ENCODE data around the gene NEUROG1.
"Not testable (repeated sequence)": the region's sequence is repeated elsewhere in the genome, so short reads cannot be mapped to it uniquely, and the experiment has no call there.

Gene NEUROG1

DNA sequence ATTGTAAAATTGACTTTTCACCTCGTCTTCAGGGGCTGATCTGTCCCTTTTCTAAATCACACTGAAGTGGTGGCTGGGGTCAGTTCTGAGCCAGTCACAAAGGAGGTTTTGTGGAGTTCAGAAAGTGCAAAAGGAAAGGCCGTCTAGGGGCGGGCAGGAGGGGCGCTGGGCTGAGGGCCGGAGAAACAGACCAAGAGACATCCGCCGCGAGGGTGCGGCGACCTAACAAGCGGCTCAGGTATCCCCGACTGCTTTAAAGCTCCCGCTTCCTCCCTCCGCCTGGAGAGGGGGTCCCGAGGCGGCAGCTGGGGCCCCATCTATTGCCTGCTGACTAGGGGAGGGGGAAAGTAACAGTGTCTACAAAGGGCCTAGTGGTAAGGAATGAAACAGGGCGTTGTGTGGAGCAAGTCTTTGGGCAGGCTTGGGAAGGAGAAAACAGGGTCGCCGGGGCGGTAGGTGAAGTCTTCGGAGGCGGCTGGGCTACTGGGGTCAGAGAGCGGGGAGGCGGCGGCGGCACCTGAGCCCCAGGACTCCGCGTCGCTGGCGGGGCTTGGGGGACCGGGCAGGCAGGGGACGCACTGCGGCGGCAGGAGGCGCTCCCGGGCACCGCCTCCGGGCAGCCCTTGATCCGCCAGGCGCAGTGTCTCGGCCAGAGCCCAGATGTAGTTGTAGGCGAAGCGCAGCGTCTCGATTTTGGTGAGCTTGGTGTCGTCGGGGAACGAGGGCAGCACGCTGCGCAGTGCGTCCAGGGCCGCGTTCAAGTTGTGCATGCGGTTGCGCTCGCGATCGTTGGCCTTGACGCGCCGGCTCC is 950 bp downstream of the NEUROG1 start:
- DNase-seq: no peak

GRCh38 chr5:135533794-135534193 is 2.0 kb downstream of the NEUROG1 start:
- no peak for DNase-seq

DNA sequence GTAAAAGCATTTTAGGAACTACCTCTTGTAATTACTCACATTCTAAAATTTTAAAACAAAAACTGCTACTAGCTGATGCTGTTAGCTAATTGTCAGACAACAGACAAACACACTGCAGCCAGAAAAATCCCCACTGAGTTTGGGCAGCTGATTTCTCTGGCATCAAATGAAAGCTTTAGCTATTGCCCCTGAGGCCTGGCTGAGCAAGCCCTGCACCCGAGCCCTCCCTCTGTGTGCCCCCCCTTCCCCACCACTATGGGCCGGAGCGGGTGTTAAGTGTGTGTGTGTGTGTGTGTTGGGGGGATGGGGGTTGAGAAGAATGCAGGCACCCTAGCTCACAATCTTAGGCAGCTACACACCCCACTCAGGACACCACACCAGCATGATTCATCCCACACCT is 2.4 kb downstream of the NEUROG1 start:
- DNase-seq: no peak

GRCh38 chr5:135529576-135529975 is 6.2 kb downstream of the NEUROG1 start:
- not testable (repeated sequence) for DNase-seq

- DNase-seq: no peak
Measured at GRCh38 chr5:135526924-135527323, 8.8 kb downstream of the NEUROG1 start.

DNA sequence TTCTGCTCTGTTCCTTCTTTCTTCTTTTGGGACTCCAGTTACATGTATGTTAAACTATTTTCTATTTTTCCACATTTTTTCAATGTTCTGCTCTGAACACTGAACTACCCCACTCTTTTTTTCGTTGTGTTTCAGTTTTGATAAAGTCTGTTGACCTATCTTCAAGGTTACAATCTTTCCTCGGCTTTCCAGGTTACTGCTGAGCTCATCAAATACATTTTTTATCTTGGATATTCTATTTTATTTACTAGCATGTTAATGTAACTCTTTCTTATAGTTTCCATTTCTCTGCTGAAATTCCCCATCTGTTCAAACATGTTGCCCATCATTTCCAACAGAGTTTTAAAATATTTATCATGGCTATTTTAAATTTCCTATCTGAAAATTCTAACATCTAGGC is 13.8 kb downstream of the NEUROG1 start:
- no peak for DNase-seq

GRCh38 chr5:135517631-135518030 is 18.1 kb downstream of the NEUROG1 start:
- DNase-seq: no peak

- no peak for DNase-seq
Measured at GRCh38 chr5:135514116-135514515, 21.6 kb downstream of the NEUROG1 start.

- peak; percentile 71 for DNase-seq
Measured at GRCh38 chr5:135511761-135512575, 23.8 kb downstream of the NEUROG1 start.

DNA sequence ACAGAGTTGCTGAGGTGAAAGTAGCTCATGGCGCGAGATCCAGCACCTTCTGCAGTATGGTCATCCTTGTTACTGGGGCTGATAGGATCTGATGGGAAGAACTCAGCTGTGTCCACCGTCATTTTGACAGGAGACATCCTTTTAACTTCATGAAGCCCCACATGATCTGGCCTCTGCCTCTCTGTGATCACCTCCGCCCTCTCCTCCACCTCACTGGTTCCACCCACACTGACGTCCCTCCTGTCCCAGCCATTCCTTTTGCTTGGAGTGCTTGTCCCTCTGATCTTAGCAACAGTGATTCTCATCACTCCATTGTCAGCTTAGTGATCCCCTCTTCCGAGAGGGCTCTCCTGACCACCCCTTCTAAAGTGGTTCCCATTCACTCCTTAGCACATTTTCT is 25.8 kb downstream of the NEUROG1 start:
- DNase-seq: no peak

GRCh38 chr5:135508496-135509005 is 27.2 kb downstream of the NEUROG1 start:
- no peak for DNase-seq

- DNase-seq: no peak
Measured at GRCh38 chr5:135505973-135506372, 29.8 kb downstream of the NEUROG1 start.

DNA sequence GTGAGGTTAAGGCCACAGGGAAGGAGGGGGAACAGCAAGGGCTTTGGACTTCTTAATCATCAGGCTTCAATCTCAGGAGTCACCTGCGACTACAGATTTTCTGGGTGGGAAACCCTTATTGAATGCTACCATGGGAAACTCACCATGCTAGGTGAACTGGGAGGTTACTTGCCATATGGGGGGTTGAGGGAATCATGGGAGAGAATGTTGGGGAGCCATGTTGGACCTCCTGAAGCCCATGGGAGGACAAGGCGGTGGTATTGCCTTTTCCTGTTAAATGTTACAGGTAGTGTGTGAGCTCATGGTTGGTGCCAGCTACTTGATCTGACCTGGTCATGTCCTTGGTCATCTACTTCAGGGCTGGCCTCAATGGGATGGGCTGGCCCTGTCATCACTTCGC is 31.4 kb downstream of the NEUROG1 start:
- no peak for DNase-seq

- no peak for DNase-seq
Measured at GRCh38 chr5:135503871-135504270, 31.9 kb downstream of the NEUROG1 start.

- no peak for DNase-seq
Measured at GRCh38 chr5:135502836-135503520, 32.8 kb downstream of the NEUROG1 start.

DNA sequence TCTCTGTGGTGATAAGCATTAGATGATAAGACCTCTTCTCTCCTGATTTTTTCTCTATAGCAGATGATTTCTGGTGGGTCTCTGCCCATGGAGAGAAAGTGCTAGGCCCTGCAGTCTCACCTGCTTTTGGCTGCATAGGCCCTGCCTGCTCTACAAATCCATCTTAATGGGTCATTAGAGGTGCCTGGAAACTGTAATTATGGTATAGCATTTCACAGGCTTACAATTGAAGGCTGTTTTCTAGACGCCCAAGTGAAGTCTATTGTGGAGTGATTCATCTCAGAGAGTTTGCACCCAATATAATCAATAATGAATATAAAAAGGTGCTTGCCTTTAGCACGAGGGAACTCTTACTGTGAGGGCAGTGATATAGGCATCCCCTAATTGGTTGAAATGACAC is 33.8 kb downstream of the NEUROG1 start:
- DNase-seq: peak; percentile 31

DNA sequence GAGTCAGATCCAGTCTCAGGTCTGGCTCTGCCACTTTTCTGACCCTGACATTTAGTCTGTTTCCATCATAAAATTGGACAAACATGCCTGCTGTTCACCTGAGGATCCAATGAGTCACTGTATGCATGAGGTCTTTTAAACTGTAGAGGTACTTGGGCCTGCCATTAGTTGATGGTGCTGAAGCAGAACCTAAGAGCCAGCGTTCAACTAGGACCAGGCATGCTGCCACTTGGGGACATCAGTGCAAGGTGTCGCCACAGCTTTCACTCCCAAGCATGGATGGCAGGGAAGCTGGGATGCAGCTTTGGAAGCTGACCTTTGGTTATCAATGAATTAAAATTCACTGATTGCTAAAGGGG is 37.1 kb downstream of the NEUROG1 start:
- DNase-seq: no peak

GRCh38 chr5:135497971-135498636 is 37.7 kb downstream of the NEUROG1 start:
- DNase-seq: no peak

DNA sequence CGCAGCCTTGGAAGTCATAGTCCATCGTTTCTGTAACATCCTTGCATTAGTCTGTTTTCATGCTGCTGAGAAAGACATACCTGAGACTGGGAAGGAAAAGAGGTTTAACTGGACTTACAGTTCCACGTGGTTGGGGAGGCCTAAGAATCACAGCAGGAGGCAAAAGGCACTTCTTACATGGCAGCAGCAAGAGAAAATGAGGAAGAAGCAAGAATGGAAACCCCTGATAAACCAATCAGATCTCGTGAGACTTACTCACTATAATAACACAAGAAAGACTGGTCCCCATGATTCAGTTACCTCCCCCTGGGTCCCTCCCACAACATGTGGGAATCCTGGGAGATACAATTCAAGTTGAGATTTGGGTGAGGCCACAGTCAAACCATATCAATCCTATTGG is 40.2 kb downstream of the NEUROG1 start:
- DNase-seq: not testable (repeated sequence)

DNA sequence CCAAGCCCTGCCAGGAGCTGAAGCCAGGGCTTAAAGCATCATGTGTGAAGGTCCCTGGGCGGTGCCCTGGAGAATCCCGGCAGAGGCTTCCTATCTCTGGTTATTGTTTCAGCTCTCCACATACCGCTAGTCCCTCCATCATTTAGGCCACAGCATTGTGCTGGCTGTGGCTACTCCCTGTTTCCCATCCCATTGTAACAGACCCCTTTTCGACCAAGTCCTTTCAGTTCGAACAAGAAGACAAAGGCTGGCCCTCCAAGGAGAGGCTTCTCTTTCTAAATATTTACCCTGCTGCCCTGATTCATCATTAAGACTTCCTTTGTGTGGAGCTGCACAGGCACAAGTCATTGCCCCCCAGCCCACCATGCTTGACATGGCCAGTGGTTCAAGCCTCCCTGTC is 41.6 kb downstream of the NEUROG1 start:
- no peak for DNase-seq

DNA sequence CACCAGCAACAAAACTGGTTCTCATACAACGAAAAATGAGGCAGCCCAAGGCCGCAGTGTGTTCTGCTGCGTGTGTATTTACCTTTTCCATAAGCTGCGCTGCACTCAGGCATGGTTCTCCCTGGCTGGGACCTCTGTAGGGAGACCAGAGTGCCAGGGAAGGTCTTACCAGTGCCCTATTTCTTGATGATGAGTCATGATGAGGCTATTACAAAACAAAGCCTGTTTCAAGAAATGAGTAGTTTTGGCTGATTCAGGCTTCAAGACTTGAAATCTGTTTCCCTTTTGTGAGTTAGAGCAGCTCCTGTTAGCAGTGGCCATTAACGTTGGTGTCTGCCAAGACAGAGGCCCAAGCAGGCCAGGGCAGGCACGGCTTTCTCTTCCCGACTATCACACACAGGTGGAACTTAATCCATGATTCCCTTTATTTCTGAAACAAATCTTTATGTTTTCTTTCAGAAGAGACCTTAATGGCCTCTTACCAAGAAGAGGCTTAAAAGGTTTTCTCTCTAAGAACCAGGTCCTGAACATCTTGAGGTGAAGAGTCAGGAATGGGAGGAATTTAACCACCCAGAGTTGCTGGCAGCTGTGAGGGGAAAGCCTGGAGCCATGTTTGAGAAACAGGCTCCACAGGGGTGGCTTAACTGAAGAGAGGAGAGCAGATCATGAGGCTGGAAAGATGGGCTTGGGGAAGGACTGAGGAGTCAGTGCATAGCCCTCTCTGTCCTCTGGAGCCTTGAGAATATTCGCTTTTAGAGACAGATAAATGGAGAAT is 42.2 kb downstream of the NEUROG1 start:
- DNase-seq: no peak

DNA sequence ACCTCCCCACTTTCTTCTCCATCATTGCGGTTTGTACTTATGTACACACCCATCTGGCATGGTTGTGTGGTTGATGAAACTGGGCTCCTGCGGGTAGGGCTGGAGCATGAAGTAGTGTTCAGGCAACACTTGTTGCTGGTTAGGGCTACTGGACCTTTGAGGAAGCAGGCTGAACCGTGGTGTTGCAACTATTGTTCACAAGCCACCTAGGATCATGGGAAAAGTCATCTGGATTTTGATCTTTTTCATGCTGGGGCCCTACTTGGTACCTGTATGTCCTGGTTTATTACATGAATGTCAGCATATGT is 43.5 kb downstream of the NEUROG1 start:
- DNase-seq: no peak
